Umbilical cord (tissue), 2 donors: ENCODE results near the gene VPS13D. TPM values are rescaled to one million over a fixed set of nuclear protein-coding genes. Genes with fewer than 3 reads are reported as not detected.
A peak's percentile ranks its signal among the peaks of the same experiment; 100 is the strongest.
"Not testable (repeated sequence)": the region's sequence is repeated elsewhere in the genome, so short reads cannot be mapped to it uniquely, and the experiment has no call there.

Experiments
- DNase-seq: peaks from one replicate; pipeline ENCODE4 v3.0.0-alpha.2; 2015; ENCODE audit warnings: low spot score
- total RNA-seq: library from RNA; depleted of rRNA; stranded (reverse); fragments of >200 nt; gene quantifications from one replicate; pipeline ENCODE4 v1.2.3, GENCODE V29; 2014; ENCODE audit warnings: low replicate concordance; ENCODE audit not compliant: insufficient read depth

VPS13D gene
- total RNA-seq, 1 donor from 2014 or later: 31.3 TPM

DNA sequence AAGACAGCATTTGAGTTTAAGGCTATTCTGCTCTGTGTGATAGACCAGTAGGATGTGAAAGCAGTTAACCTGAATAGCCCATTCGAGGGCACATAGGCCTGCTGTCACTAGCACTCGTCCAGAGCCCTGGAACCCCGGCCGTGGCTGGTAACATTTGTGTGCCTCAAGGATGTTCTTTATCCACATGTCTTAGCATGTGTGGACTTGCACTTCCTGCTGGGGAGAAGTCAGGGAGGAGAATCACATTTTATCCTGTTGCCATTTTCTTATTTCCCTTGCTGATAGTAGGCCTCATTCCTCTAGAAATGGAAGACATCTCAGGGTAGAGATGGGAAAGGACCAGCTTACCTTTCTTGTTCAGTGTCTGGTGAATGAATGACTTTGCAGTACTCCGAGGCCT, 54.7 kb downstream of the VPS13D start:
- no peak for DNase-seq

DNA sequence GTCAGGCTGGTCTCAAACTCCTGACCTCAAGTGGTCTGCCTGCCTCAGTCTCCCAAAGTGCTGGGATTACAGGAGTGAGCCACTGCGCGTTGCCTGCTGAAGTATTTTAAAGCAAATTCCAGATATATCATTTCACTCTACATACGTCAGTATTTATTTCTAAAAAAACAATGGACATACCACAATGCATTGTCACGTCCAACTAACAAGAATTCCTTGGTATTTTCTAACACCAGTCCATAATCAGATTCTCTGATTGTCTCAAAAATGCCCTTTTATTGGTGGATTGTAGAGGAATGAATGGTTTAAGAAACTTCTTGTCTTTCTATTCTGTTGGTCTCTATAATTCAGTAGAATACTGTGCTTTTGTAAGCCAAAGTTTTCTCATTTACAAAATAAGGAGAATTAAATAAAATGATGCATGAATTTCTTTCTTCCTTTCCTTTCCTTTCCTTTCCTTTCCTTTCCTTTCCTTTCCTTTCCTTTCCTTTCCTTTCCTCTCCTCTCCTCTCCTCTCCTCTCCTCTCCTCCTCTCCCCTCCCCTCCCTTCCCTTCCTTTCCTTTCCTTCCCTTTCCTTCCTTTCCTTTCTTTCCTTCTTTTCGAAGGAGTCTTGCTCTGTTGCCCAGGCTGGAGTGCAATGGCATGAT, 55.8 kb downstream of the VPS13D start:
- no peak for DNase-seq

DNA sequence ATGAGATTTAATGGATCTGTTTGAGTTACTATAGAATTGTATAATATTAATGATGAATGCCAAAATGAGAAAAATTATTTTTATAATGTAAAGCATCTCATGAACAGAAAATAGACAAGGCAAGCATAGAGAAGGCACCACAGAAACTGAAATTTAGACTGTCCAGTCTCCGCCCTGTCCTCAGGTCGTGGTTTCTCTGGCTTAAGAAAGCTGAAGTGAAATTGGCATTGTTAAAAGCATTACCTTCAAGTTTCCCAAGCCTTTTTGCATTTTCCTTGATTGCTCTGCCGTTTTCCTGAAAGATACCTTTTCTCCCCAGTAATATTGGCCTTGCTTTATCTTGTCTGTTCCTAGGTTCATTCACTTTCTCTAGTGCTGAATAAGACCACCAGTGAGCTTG, 58.0 kb downstream of the VPS13D start:
- DNase-seq: no peak

DNA sequence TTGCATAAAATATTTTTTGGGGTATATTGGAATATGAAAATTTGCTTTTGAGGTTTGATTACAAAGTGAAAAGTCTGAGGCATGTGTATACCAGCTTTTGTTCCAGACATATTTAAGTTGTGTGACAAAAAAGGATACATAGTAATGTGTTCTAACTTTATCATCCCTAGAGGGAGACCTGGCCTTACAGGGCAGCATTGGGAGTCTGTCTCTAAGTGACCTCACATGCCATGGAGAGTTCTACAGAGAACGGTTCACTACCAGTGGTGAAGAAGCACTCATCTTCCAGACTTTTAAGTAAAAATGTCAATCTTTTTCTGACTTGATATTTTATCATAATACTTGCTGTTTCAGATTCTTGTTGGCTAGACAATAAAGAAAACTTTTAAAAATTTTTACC, 61.0 kb downstream of the VPS13D start:
- DNase-seq: no peak

DNA sequence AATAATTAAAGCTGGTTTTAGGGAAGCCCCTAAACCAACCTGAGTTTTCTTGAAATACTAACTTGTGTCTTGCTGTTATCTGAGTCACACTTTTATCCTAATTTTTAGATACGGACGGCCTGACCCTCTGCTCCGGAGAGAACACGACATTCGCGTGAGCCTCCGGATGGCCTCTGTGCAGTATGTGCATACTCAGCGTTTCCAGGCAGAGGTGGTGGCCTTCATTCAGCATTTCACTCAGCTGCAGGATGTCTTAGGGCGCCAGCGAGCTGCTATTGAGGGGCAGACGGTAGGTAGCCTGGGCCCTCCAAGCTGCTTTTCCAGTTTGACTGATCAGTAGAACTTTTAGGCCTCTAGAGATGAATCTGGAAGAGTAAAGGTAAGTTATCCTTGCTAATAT, 63.6 kb downstream of the VPS13D start:
- DNase-seq: no peak

DNA sequence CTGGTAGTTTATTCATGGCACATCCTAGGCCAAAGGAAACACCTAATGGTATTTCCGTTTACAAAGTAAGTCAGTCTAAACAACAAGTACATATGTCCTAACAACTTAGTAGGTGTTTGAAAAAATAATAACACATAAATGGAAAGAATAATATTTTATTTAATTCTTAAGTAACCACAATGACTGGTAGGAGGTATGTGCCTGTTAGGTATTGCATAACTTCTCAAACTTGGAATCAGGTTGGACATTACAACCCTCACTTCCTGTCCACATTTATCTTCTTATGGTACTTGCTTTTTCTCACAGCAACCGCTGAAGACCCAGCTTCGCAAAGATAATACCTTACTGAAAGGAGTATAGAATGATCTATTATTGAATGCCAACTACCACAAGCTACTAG, 64.2 kb downstream of the VPS13D start:
- no peak for DNase-seq

GRCh38 chr1:12296016-12296415, 66.2 kb downstream of the VPS13D start:
- no peak for DNase-seq

- no peak for DNase-seq
These were observed 66.8 kb downstream of the VPS13D start for GRCh38 chr1:12296623-12297022.

- DNase-seq: no peak
These were observed 70.9 kb downstream of the VPS13D start for GRCh38 chr1:12300706-12301105.

- DNase-seq: no peak
These were observed 71.8 kb downstream of the VPS13D start for GRCh38 chr1:12301518-12302237.

DNA sequence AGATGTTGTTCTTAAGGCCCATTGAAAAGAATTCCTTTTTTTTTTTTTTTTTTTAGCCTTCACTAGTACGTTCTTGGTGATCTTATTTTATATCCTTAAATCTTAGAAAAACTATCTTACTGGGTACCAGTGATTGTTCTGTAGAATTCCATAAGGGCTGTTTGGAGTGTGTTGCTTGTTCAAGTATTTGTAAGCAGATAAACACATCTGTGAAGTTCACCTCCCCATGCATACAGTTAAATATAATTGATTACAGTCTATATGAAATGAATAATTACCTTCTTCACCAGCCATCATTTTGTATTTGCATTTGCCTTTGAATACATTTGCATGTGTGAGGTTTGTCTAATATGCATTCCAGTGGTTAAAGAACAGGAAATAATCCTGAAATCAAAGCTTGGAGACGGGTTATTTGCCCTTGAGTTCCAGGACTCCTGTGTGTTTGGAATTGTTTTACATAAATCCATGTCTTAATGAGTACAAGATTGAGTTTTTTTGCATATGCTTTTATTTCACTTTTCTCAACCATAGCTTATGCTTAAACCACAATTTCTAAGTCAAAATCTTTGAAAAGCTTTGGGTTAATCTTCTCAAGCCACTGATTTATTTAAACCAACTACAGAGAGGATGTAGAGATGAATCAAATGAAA, 73.1 kb downstream of the VPS13D start:
- DNase-seq: no peak

DNA sequence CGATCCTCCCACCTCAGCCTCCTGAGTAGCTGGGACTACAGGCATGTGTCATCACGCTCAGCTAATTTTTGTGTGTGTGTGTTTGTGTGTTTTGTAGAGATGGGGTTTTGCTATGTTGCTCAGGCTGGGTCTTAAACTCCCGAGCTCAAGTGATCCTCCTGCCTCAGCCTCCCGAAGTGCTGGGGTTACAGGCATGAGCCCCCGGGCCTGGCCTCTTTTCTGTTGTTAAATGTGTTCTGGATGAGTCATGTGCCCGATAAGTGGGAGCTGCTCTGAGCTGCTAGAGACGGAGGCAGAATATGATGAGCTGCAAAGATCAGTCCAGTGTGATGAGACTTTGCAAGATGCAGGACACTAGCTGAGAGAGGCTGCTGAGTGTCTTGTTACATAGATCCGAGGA, 75.5 kb downstream of the VPS13D start:
- no peak for DNase-seq

DNA sequence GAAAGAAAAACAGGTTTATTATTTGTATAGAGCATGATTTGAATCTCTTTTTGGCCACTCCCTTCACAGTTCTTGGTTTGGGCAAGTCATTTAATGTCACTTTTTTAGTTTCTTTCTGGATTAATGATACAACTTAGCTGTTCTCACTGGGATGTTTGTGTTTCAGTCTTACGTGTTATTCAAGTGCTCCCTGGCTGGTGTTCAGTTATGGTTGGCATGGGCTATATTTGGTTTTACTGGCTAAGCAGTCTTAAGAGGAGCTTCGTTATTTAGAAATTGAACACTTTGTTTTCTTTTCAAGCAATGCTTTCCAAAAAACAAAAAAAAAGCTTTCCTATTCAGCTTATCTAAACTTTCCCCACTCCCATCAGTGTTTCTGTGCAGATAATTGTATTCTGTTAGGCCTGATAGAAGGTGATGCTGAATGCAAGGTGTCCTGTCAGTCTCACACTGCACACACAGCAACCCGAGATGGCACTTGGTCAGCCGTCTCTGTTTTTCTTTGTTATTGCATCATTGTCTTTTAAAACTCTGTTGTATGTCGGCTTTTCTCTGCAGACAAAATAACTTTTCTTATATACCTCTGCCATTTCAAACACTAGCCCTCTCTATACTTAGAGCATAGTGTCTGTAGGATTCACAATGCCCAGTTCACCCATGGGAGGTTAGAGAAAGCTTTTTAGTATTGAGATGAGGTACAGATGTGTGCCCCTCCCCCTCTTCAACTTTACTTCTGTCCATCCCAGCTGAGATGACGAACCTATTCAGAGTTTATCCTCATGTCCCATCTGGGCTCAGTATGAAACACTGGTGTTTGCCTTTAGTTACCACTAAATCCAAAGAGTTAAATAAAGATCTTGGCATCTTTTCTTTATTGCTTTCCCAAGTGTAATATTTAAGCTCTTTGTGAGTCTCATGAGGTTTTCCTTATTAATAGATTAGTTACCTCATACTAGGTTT, 80.2 kb downstream of the VPS13D start:
- DNase-seq: no peak

DNA sequence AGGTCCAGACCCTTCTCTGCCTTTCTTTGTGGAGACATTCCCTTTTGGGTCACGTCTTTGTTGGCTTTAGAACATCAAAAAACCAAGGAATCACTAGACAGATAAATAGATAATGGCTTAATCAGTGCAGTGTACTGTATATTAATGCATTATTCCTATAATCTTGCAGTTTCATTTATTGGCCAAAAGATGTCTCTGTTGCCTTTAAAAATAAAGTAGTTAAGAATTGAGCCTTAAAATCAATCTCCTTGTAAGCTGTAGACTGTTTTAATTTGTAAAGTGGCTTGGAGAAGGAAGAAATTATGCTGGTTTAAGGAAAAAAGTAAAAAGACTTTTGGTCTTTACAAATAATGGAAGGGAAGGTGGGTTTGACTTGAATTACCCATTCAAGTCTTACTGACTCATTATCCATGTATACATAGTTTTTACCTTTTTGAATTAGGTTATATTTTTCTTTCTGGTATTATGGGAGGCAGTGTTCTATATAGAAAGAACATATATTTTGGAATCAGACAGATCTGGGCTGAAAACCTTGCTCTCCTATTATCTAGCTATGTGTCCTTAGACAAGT, 84.6 kb downstream of the VPS13D start:
- DNase-seq: peak; percentile 40

- peak; percentile 54 for DNase-seq
These were observed 85.3 kb downstream of the VPS13D start for GRCh38 chr1:12315146-12315545.

- DNase-seq: peak; percentile 87
These were observed 86.5 kb downstream of the VPS13D start for GRCh38 chr1:12316331-12316730.

GRCh38 chr1:12320486-12320885, 90.7 kb downstream of the VPS13D start:
- no peak for DNase-seq

GRCh38 chr1:12324423-12324822, 94.6 kb downstream of the VPS13D start:
- no peak for DNase-seq

DNA sequence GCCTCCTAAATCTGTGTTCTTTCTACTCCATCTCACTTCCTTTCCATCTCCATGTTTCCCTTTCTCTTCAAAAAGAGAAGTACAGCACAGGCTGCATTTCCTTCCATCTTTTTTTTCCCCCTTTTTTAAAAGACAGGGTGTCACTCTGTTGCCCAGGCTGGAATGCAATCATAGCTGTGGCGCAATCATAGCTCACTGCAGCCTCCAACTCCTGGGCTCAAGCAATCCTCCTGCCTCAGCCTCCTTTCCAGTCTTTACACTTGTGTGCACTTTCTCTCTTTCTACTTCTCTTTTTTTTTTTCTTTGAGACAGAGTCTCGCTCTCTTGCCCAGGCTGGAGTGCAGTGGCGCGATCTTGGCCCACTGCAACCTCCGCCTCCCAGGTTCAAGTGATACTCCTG, 95.1 kb downstream of the VPS13D start:
- DNase-seq: not testable (repeated sequence)

DNA sequence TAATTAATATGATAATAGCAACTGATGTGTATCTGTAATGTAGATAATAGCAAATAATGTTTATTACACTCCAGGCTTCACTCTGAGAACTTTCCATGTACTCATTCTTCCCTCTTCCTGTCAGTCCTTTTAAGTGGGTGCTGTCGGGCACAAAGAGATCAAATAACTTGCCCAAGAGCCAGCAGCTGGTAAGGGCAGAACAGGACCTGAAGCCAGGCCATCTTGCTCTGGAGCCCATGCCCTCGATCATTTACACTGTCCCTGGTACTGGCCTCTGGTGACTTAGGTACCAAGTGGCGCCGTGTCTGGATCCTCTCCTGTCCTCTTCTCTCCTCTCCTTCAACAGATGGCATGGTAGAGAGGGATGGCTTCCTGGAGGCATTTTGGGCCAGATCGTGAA, 97.2 kb downstream of the VPS13D start:
- no peak for DNase-seq

GRCh38 chr1:12327566-12327965, 97.7 kb downstream of the VPS13D start:
- DNase-seq: no peak
